Measurements from ENCODE around the gene LARP4B.

The LARP4B gene

DNA sequence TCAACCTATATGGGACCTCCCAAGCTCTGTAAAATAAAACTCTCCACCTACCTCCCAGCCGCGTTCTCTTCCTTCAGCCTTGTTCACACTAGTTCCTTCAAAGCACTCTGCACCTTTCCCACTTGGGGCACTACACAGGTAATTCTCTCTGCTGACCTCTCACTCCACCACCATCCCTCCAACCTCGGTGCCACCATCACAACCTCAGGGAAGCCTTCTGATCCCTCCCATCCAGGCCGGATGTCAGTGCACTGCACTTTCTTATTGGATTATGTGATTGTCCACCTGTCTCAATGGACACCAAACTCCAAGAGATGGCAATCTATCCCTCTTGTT, 7.0 kb downstream of the LARP4B start:
- no peak for DNase-seq (ENCODE audit: low read depth)

GRCh38 chr10:923844-924523, 7.5 kb downstream of the LARP4B start:
- no peak for DNase-seq (ENCODE audit: low read depth)

DNA sequence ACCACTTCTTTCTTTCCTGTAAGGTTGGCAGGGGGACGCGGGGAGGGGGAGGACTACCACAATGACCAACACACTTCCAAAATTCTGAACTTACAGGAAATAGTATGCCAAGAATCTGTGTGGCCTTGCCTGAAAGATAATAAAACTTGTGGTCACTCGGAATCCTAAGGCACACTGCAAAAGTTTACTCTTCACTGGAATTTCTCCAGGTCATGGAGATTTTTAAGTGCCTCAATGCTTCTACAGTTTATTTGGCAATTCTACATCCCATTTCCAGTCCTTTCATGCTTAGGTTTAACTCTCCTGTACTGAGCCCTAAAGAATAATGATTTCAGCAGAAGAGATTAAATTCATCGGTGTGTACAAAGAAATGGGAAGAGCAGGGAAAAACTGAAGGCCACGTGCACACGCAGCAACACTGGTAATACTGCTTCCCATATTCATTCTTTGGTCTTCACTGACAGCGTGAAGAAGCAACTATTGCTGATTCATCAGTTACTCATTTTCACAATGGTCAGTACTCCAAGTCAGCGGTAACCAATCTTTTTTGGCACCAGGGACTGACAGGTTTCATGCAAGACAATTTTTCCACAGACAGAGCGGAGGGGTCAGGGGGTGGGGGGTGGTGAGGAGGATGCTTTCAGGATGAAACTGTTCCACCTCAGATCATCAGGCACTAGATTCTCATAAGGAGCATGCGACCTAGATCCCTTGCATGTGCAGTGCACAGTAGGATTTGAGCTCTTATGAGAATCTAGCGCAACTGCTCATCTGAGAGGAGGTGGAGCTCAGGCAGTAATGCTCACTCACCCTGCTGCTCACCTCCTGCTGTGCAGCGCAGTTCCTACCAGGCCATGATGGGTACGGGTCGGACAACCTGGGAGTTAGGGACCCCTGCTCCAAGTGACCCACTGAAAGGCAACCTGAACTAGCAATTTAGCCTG, 9.8 kb downstream of the LARP4B start:
- DNase-seq (ENCODE audit: low read depth) = no peak

DNA sequence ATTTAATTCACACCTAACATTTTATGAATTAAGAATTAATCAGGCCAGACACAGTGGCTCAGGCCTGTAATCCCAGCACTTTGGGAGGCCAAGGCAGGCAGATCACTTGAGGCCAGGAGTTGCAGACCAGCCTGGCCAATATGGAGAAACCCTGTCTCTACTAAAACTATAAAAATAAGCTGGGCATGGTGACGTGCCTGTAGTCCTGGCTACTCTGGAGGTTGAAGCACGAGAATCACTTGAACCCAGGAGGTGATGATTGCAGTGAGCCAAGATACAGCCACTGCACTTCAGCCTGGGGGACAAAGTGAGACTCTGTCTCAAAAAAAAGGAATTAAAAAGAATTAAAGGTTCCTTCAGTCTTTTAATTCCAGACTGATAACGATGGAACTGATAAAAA, 11.1 kb downstream of the LARP4B start:
- DNase-seq (ENCODE audit: low read depth) = no peak

- no peak for DNase-seq (ENCODE audit: low read depth)
Measured at GRCh38 chr10:919481-919880, 12.0 kb downstream of the LARP4B start.

DNA sequence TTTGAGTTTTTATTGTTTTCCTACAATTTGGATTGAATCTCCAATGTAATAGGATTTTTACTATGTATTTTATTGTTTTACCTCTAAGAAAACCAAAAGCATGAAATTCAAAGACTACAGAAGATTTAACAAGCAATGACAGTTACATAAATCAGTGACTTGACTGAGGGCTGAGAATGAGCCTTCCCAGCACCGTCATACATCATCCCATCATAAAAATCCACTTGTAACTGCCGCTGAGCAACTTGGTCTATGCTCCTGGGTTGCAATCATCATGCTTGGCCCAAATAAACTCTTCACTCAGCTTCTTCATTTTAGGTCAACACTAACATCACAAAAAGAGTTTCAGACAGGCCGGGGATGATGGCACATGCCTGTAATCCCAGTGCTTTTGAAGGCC, 13.5 kb downstream of the LARP4B start:
- DNase-seq (ENCODE audit: low read depth) = no peak

- DNase-seq (ENCODE audit: low read depth) = no peak
Measured at GRCh38 chr10:917416-917720, 14.1 kb downstream of the LARP4B start.

GRCh38 chr10:916716-917415, 14.6 kb downstream of the LARP4B start:
- no peak for DNase-seq (ENCODE audit: low read depth)

DNA sequence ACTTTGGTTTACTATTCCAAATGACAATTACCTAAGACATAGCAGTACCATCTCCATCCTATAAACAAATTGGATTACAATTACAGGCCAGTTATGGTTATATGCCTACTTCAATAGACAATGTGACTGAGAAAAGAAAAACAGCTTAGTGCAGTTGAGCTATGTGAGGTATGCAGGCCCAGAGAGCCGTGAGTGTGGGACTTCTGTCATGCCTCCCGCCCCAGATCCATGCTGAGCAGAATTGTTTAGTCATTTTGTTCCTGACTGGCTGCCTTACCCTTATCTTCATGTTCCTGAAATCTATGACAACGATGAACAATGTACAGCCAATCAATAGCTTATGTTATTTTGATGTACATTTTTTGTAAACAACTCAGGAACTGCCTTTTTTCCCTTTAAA, 21.7 kb downstream of the LARP4B start:
- DNase-seq (ENCODE audit: low read depth) = no peak

DNA sequence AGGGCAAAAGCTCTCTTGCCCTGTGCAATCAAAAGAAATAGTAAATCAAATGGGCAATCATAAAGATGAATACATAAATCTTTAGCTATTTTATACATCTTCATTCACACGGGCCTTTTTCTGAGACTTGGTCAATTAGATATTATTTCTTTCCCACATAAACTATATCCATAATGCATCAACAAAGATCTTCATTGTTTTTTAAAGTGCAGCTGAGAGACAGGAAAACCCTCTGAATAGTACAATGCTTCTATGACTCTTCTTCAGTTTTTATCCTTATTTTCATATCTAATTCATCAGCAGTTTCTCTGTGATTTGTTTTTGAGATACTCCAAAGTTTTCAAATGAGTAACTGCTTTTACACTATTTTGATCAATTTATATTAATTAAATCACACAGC, 25.5 kb downstream of the LARP4B start:
- DNase-seq (ENCODE audit: low read depth) = no peak

GRCh38 chr10:905503-905902, 26.0 kb downstream of the LARP4B start:
- no peak for DNase-seq (ENCODE audit: low read depth)

GRCh38 chr10:904403-904802, 27.1 kb downstream of the LARP4B start:
- DNase-seq (ENCODE audit: low read depth) = no peak

- no peak for DNase-seq (ENCODE audit: low read depth)
Measured at GRCh38 chr10:898141-898540, 33.4 kb downstream of the LARP4B start.

- DNase-seq (ENCODE audit: low read depth) = no peak
Measured at GRCh38 chr10:896982-897381, 34.5 kb downstream of the LARP4B start.

GRCh38 chr10:895324-895723, 36.2 kb downstream of the LARP4B start:
- DNase-seq (ENCODE audit: low read depth) = no peak

GRCh38 chr10:878895-879294, 52.6 kb downstream of the LARP4B start:
- DNase-seq (ENCODE audit: low read depth) = no peak

GRCh38 chr10:878333-878759, 53.2 kb downstream of the LARP4B start:
- DNase-seq (ENCODE audit: low read depth) = no peak

DNA sequence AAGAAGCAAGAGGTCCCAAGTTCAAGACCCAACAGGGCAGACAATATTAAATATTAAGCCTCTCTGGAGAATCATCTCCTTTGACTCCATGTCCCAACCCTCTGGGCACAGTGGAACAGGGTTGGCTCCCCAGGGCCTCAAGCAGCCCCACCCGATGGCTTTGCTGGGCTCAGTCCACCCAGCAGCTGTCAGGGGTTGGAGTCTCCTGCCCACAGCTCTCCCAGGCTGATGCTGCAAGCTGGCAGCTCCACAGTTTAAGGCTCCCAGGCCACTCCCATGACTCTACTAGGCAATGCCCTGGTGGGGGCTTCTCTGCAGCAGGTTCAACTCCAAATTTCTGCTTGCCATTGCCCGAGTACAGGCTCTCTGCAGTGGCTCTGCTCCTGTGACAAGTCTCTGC, 55.1 kb downstream of the LARP4B start:
- no peak for DNase-seq (ENCODE audit: low read depth)

DNA sequence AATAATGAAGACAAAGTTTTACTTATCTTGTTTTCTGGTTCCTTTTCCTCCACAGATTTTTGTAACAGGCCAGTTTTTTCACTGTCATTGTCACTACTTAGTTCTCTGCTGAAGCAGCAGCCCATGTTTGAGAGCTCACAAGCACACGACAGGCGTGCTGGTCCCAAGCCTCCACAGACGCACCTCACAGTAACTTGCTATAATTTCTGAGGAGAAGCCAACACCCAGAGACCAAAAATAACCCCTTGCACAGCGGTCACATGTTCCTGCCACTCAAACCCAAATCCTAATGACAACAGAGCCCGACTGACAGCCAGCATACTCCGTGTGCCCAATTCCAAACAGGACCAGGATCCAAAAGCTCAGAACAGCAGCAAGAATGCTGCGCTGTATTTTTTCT, 58.5 kb downstream of the LARP4B start:
- no peak for DNase-seq (ENCODE audit: low read depth)

DNA sequence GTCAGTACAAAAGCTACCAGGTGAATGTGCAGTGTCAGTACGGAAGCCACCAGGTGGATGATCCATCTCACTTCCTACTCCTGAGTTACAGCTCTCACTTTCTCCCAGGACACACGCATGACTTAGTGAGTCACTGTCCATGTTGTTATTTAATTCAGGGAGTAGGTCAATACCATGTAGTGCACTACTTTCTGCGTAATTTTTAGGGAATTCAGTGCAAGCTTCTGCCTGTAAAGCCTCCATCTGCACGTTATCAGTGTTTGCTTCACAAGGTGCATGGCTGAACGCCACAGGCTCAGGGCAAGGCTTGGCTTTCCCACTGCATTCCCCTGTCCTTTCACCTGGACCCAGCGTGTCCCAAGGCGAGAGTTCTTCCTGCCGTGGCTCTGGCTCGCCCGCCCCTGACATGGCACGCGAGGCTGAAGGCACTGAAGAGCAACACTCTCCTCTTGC, 59.5 kb downstream of the LARP4B start:
- DNase-seq (ENCODE audit: low read depth) = no peak

- DNase-seq (ENCODE audit: low read depth) = no peak
Measured at GRCh38 chr10:870564-871166, 60.8 kb downstream of the LARP4B start.

- no peak for DNase-seq (ENCODE audit: low read depth)
Measured at GRCh38 chr10:869171-869570, 62.3 kb downstream of the LARP4B start.

- no peak for DNase-seq (ENCODE audit: low read depth)
Measured at GRCh38 chr10:867807-868206, 63.7 kb downstream of the LARP4B start.
